ENCODE measurements around the gene CHD9NB. TPM values are rescaled to one million over a fixed set of nuclear protein-coding genes. Genes with fewer than 3 reads are reported as not detected.

The CHD9NB gene
- total and polyA plus RNA-seq, 4 experiments from 2014 or later = not detected

DNA sequence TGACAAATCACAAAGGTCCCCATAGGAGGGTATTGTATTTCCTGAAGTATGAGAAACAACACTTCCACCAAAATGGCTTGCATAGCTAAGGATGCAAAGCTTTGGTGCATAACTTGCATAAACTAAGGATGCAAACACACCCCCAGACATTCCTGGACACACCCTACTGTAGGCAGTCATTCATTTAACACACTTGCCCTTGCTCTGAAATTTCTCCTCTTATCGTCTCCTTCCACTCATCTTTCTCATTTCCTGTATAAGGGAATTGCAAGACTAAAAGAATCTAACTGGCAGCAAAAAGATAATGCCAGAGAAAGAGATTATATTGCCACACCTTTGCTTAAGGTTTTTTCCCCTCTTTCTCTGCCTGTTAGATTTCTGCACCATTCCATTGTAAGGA is 30.4 kb upstream of the CHD9NB start:
- H3K9me3 Mint-ChIP-seq = peaks cover 0 to 2% (median 0%) of the 10 kb centered on the region in 8 donors
- H3K4me3 ChIP-seq (ENCODE audit: low read length in 2 of 2) = no peak overlapping the region
- no peak overlapping the region for H3K27ac Mint-ChIP-seq
- peaks cover 2% of the 10 kb centered on the region in 2 donors for H3K36me3 Mint-ChIP-seq
- no peaks in the 10 kb centered on the region for H3K27me3 Mint-ChIP-seq
- CTCF ChIA-PET (ENCODE audit: partially characterized antibody) = no interaction called here
- peaks cover 0 to 7% (median 2%) of the 10 kb centered on the region in 4 donors for H3K4me1 Mint-ChIP-seq
- H3K27me3 ChIP-seq (ENCODE audit: insufficient read depth, low read length) = no peaks in the 10 kb centered on the region
- no peaks in the 10 kb centered on the region for H3K4me1 ChIP-seq (ENCODE audit: insufficient read depth, low read length)
- H3K9me3 ChIP-seq (ENCODE audit: control insufficient read depth in 1 of 2, low read length in 2 of 2) = no peaks in the 10 kb centered on the region
- no peaks in the 10 kb centered on the region for H3K36me3 ChIP-seq (ENCODE audit: insufficient read depth, low read length)
- no peak overlapping the region for H3K27ac ChIP-seq (ENCODE audit: low read depth, low read length)
- DNase-seq = no peak
- intact Hi-C loops (cut with micrococcal nuclease) = no loop called here
- POLR2A ChIA-PET (ENCODE audit: partially characterized antibody) = no interaction called here
- no peak overlapping the region for H3K4me3 Mint-ChIP-seq

DNA sequence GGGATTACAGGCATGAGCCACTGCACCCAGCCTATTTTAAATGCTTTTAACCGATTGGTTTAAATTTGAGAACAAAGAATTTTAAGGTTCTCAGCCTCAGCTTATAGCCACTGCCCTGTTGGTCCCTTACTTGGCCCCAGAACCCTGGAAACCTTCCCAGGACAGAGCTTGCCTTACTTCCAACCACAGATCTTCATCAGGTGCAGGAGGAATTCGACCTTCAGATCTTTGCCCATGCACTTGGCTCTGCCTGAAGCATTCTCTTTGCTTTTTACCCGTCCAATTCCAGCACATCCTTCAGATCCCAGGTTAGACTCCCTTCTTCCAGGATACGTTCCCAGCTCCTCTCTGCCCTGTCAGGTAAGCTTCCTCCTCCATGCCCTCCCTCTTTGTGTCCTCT is 29.8 kb upstream of the CHD9NB start:
- peak overlapping the region in 1 of 7 donors; percentile 15 for H3K27ac Mint-ChIP-seq
- intact Hi-C loops (cut with micrococcal nuclease) = no loop called here

DNA sequence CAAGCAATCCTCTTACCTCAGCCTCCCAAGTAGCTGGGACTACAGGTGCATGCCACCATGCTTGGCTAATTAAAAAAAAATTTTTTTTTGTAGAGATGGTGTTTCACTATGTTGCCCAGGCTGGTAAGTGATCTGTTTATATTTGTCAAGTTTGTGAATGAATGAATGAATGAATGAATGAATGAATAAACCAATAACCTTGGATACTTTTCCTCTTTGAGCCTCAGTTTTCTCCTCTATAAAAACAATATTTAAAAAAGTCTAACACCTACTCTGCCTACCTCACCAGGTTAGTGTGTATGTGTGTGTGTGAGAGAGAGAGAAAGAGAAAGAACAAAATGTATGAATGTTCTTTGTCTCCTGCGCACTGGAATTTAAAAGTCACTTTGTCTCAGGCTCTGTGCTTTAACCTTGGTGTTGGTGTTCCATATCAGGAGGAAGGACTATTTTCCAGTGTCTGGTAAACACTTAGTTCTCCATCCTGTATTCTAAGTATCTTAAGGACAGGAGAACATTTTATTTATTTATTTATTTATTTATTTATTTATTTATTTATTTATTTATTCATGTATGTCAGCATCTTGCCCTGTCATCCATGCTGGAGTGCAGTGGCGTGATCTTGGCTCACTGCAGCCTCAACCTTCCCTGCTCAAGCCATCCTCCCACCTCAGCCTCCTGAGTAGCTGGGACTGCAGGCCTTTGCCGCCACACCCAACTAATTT is 29.1 kb upstream of the CHD9NB start:
- Histone ChIP-seq H3K4me1 (ENCODE audit: insufficient read depth, low read length) (no peaks in the 10 kb centered on the region), H3K27ac (ENCODE audit: low read depth, low read length) (no peak overlapping the region), H3K4me3 (ENCODE audit: low read length in 2 of 2) (no peak overlapping the region), H3K27me3 (ENCODE audit: insufficient read depth, low read length) (no peaks in the 10 kb centered on the region), H3K9me3 (ENCODE audit: control insufficient read depth in 1 of 2, low read length in 2 of 2) (no peaks in the 10 kb centered on the region), H3K36me3 (ENCODE audit: insufficient read depth, low read length) (no peaks in the 10 kb centered on the region)
- ChIA-PET CTCF (ENCODE audit: partially characterized antibody) (no interaction called here), POLR2A (ENCODE audit: partially characterized antibody) (no interaction called here)
- Mint-ChIP-seq H3K27me3 (no peaks in the 10 kb centered on the region), H3K9me3 (peaks cover 0 to 4% (median 0%) of the 10 kb centered on the region in 8 donors), H3K36me3 (peaks cover 2 to 5% of the 10 kb centered on the region in 2 donors), H3K4me1 (peaks cover 0 to 7% (median 2%) of the 10 kb centered on the region in 4 donors), H3K4me3 (no peak overlapping the region), H3K27ac (no peak overlapping the region)
- no peak for DNase-seq
- intact Hi-C loops (cut with micrococcal nuclease) = no loop called here

More for the DNA sequence above, 29.8 kb upstream of the CHD9NB start:
- POLR2A ChIA-PET (ENCODE audit: partially characterized antibody) = no interaction called here
- no peaks in the 10 kb centered on the region for H3K4me1 ChIP-seq (ENCODE audit: insufficient read depth, low read length)
- no peak overlapping the region for H3K4me3 Mint-ChIP-seq
- CTCF ChIA-PET (ENCODE audit: partially characterized antibody) = no interaction called here
- no peak overlapping the region for H3K27ac ChIP-seq (ENCODE audit: low read depth, low read length)
- DNase-seq = no peak
- no peaks in the 10 kb centered on the region for H3K9me3 ChIP-seq (ENCODE audit: control insufficient read depth in 1 of 2, low read length in 2 of 2)
- H3K36me3 ChIP-seq (ENCODE audit: insufficient read depth, low read length) = no peaks in the 10 kb centered on the region
- H3K27me3 Mint-ChIP-seq = no peaks in the 10 kb centered on the region
- peaks cover 0 to 7% (median 2%) of the 10 kb centered on the region in 4 donors for H3K4me1 Mint-ChIP-seq
- H3K9me3 Mint-ChIP-seq = peaks cover 0 to 4% (median 0%) of the 10 kb centered on the region in 8 donors
- H3K27me3 ChIP-seq (ENCODE audit: insufficient read depth, low read length) = no peaks in the 10 kb centered on the region
- peaks cover 2 to 5% of the 10 kb centered on the region in 2 donors for H3K36me3 Mint-ChIP-seq
- no peak overlapping the region for H3K4me3 ChIP-seq (ENCODE audit: low read length in 2 of 2)

DNA sequence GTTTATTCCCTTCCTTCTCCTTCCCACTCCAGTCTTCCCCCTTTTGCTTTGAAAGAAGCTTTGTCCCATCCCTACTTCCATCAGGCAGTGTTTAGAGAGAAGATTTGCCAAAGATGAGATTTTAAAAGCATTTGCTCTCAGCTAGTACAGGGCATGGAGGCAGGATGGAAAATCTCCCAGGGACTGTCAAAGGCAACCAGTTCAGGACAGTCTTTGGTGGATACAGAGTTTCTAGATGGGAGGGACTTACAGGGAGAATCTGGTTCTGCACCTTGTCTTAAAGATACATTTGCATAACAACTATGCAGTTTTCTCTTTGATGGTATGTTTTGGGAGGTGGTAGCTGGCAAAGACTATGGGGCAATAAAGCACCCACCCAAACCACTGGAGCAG is 28.3 kb upstream of the CHD9NB start:
- H3K4me1 ChIP-seq (ENCODE audit: insufficient read depth, low read length) = no peaks in the 10 kb centered on the region
- intact Hi-C loops (cut with micrococcal nuclease) = no loop called here
- H3K9me3 ChIP-seq (ENCODE audit: control insufficient read depth in 1 of 2, low read length in 2 of 2) = no peaks in the 10 kb centered on the region
- ChIA-PET CTCF (ENCODE audit: partially characterized antibody) (interaction anchor here (1.1 to 1.8 kb wide), 2 partner anchors 12 to 26 kb away, joined by 3 to 7 read pairs; partner anchors contain the start of gene CHD9), POLR2A (ENCODE audit: partially characterized antibody) (no interaction called here)
- no peak for DNase-seq
- Mint-ChIP-seq H3K4me3 (no peak overlapping the region), H3K27ac (no peak overlapping the region), H3K27me3 (no peaks in the 10 kb centered on the region), H3K36me3 (peaks cover 2 to 5% of the 10 kb centered on the region in 2 donors), H3K9me3 (peaks cover 0 to 4% (median 0%) of the 10 kb centered on the region in 8 donors), H3K4me1 (peaks cover 0 to 7% (median 2%) of the 10 kb centered on the region in 4 donors)
- H3K27me3 ChIP-seq (ENCODE audit: insufficient read depth, low read length) = no peaks in the 10 kb centered on the region
- no peaks in the 10 kb centered on the region for H3K36me3 ChIP-seq (ENCODE audit: insufficient read depth, low read length)
- H3K27ac ChIP-seq (ENCODE audit: low read depth, low read length) = no peak overlapping the region
- H3K4me3 ChIP-seq (ENCODE audit: low read length in 2 of 2) = no peak overlapping the region

- CTCF ChIA-PET (ENCODE audit: partially characterized antibody) = interaction anchor here (1.0 to 3.0 kb wide), 4 partner anchors 12 to 25 kb away, joined by 3 to 9 read pairs (median 5); partner anchors contain the start of gene CHD9
- Histone ChIP-seq H3K4me3 (ENCODE audit: low read length in 2 of 2) (no peak overlapping the region), H3K36me3 (ENCODE audit: insufficient read depth, low read length) (no peaks in the 10 kb centered on the region), H3K27ac (ENCODE audit: low read depth, low read length) (no peak overlapping the region), H3K27me3 (ENCODE audit: insufficient read depth, low read length) (no peaks in the 10 kb centered on the region), H3K4me1 (ENCODE audit: insufficient read depth, low read length) (no peaks in the 10 kb centered on the region), H3K9me3 (ENCODE audit: control insufficient read depth in 1 of 2, low read length in 2 of 2) (no peaks in the 10 kb centered on the region)
- Mint-ChIP-seq H3K27me3 (no peaks in the 10 kb centered on the region), H3K9me3 (peaks cover 0 to 7% (median 0%) of the 10 kb centered on the region in 8 donors), H3K27ac (no peak overlapping the region), H3K4me3 (no peak overlapping the region), H3K36me3 (peaks cover 2 to 5% of the 10 kb centered on the region in 2 donors), H3K4me1 (peaks cover 0 to 7% (median 2%) of the 10 kb centered on the region in 4 donors)
- no peak for DNase-seq
- POLR2A ChIA-PET (ENCODE audit: partially characterized antibody) = no interaction called here
- intact Hi-C loops (cut with micrococcal nuclease) = no loop called here
Observed at GRCh38 chr16:53080345-53081031, 27.8 kb upstream of the CHD9NB start.

GRCh38 chr16:53078765-53079485 is 26.2 kb upstream of the CHD9NB start:
- CTCF ChIA-PET (ENCODE audit: partially characterized antibody) = interaction anchor here (1.0 to 3.0 kb wide), 3 partner anchors 10 to 24 kb away, joined by 3 to 9 read pairs (median 7); partner anchors contain the start of gene CHD9
- H3K27me3 Mint-ChIP-seq = no peaks in the 10 kb centered on the region

GRCh38 chr16:53078247-53078646 is 25.6 kb upstream of the CHD9NB start:
- H3K9me3 Mint-ChIP-seq = peaks cover 0 to 12% (median 0%) of the 10 kb centered on the region in 8 donors
- no peak overlapping the region for H3K27ac ChIP-seq (ENCODE audit: low read depth, low read length)
- no peak for DNase-seq
- peaks cover 2 to 12% of the 10 kb centered on the region in 2 donors for H3K36me3 Mint-ChIP-seq
- POLR2A ChIA-PET (ENCODE audit: partially characterized antibody) = no interaction called here
- no peaks in the 10 kb centered on the region for H3K27me3 Mint-ChIP-seq
- no peaks in the 10 kb centered on the region for H3K4me1 ChIP-seq (ENCODE audit: insufficient read depth, low read length)
- intact Hi-C loops (cut with micrococcal nuclease) = no loop called here
- no peaks in the 10 kb centered on the region for H3K27me3 ChIP-seq (ENCODE audit: insufficient read depth, low read length)
- peaks cover 0 to 7% (median 4%) of the 10 kb centered on the region in 4 donors for H3K4me1 Mint-ChIP-seq
- no peaks in the 10 kb centered on the region for H3K9me3 ChIP-seq (ENCODE audit: control insufficient read depth in 1 of 2, low read length in 2 of 2)
- CTCF ChIA-PET (ENCODE audit: partially characterized antibody) = interaction anchor here (3.0 kb wide), 1 partner anchor 22 kb away, joined by 9 read pairs; no protein-coding TSS in a partner anchor
- H3K4me3 Mint-ChIP-seq = no peak overlapping the region
- no peak overlapping the region for H3K27ac Mint-ChIP-seq
- H3K4me3 ChIP-seq (ENCODE audit: low read length in 2 of 2) = no peak overlapping the region
- no peaks in the 10 kb centered on the region for H3K36me3 ChIP-seq (ENCODE audit: insufficient read depth, low read length)

More at GRCh38 chr16:53078765-53079485, 26.2 kb upstream of the CHD9NB start:
- no peak overlapping the region for H3K4me3 ChIP-seq (ENCODE audit: low read length in 2 of 2)
- H3K9me3 ChIP-seq (ENCODE audit: control insufficient read depth in 1 of 2, low read length in 2 of 2) = no peaks in the 10 kb centered on the region
- peaks cover 2 to 9% of the 10 kb centered on the region in 2 donors for H3K36me3 Mint-ChIP-seq
- no peak overlapping the region for H3K4me3 Mint-ChIP-seq
- H3K27ac Mint-ChIP-seq = no peak overlapping the region
- peaks cover 0 to 8% (median 0%) of the 10 kb centered on the region in 8 donors for H3K9me3 Mint-ChIP-seq
- POLR2A ChIA-PET (ENCODE audit: partially characterized antibody) = interaction anchor here (0.6 kb wide), 1 partner anchor 438 kb away, joined by 3 read pairs; no protein-coding TSS in a partner anchor
- H3K4me1 Mint-ChIP-seq = peaks cover 0 to 7% (median 2%) of the 10 kb centered on the region in 4 donors
- DNase-seq = no peak
- H3K4me1 ChIP-seq (ENCODE audit: insufficient read depth, low read length) = no peaks in the 10 kb centered on the region
- no peaks in the 10 kb centered on the region for H3K36me3 ChIP-seq (ENCODE audit: insufficient read depth, low read length)
- no peaks in the 10 kb centered on the region for H3K27me3 ChIP-seq (ENCODE audit: insufficient read depth, low read length)
- H3K27ac ChIP-seq (ENCODE audit: low read depth, low read length) = no peak overlapping the region
- intact Hi-C loops (cut with micrococcal nuclease) = no loop called here

Measured in CD4-positive, alpha-beta memory T cell (primary cell).